Right lobe of liver (tissue), 4 donors: ENCODE results near the gene LSM14A.

Source experiments
- CTCF ChIP-seq, 4 donors: fragments of 200-600 bp in 3 of 4; fragments of 450-650 bp in 1 of 4; IDR thresholded peaks; one replicate each; pipeline versions ENCODE4 v1.5.1 to v1.8.0; 2016 to 2022; ENCODE audit warnings: antibody characterized with exemption in 4 of 4, mild to moderate bottlenecking in 2 of 4
- POLR2A ChIP-seq: fragments of 450-650 bp; IDR thresholded peaks from one replicate; pipeline ENCODE4 v1.6.1; 2017; ENCODE audit warnings: antibody characterized with exemption, mild to moderate bottlenecking
- donor health status: DM: no; HTN: no; CAD: no.
- donor health status: DM: no; HTN: no; CAD: no.
- donor health status: DM: no; HTN: yes; CAD: no.

- TF ChIP-seq POLR2A, result no peak
- no peak for TF ChIP-seq CTCF (IDR thresholded peaks at IDR 0.05)
Observed at GRCh38 chr19:34165295-34165738, 7.0 kb upstream of the LSM14A start.
